HL-60 (cell line): ENCODE measurements around the gene TOP1.

ENCODE experiments used
- CTCF ChIP-seq: IDR thresholded peaks from one replicate; pipeline ENCODE4 v1.5.1; 2011; ENCODE audit warnings: low read length, control low read depth, inconsistent platforms; ENCODE audit not compliant: insufficient read depth
- POLR2AphosphoS5 ChIP-seq: IDR thresholded peaks from 2 replicates; pipeline ENCODE4 v1.6.1; 2012; ENCODE audit warnings: low read depth

GRCh38 chr20:41167118-41167470 lies 138.5 kb downstream of the TOP1 start:
- TF ChIP-seq POLR2AphosphoS5 (no peak), CTCF (no peak)
